T-helper 17 cell (primary cell): Measurements from ENCODE around the gene PLSCR5. TPM values are rescaled to one million over a fixed set of nuclear protein-coding genes. Genes with fewer than 3 reads are reported as not detected.

Experiments used
- ATAC-seq: fragments of 150-1000 bp; cut with Tn5 transposase; 2 replicates; pipeline ENCODE4 v1.10.0; 2021; ENCODE audit warnings: mild to moderate bottlenecking, moderate library complexity
- DNase-seq, 3 donors: peaks; one replicate each; pipeline versions ENCODE4 v3.0.0 to v3.0.0-alpha.2; 2020 to 2021
- H3K9me3 ChIP-seq: one replicate; pipeline ENCODE4 v1.7.0; 2013; ENCODE audit warnings: low read length, mild to moderate bottlenecking; ENCODE audit not compliant: control insufficient read depth, poor library complexity, severe bottlenecking
- H3K27ac Mint-ChIP-seq: one replicate; pipeline ENCODE4 v1.8.0; 2022; ENCODE audit warnings: mild to moderate bottlenecking, moderate library complexity, mixed read lengths
- H3K27me3 Mint-ChIP-seq: one replicate; pipeline ENCODE4 v1.8.0; 2022; ENCODE audit warnings: mixed read lengths
- H3K36me3 Mint-ChIP-seq: one replicate; pipeline ENCODE4 v1.8.0; 2022; ENCODE audit warnings: low read depth, mixed read lengths
- H3K4me1 Mint-ChIP-seq: one replicate; pipeline ENCODE4 v1.8.0; 2022; ENCODE audit warnings: mild to moderate bottlenecking, mixed read lengths
- H3K4me3 Mint-ChIP-seq: one replicate; pipeline ENCODE4 v1.8.0; 2022; ENCODE audit warnings: mild to moderate bottlenecking, moderate library complexity, mixed read lengths
- total RNA-seq, 4 donors: library from RNA in 2 of 4; stranded (reverse) in 2 of 4; gene quantifications; one replicate each; pipeline ENCODE4 v1.2.3 and lab custom pipeline; 2022 to 2026

Gene PLSCR5, protein sequence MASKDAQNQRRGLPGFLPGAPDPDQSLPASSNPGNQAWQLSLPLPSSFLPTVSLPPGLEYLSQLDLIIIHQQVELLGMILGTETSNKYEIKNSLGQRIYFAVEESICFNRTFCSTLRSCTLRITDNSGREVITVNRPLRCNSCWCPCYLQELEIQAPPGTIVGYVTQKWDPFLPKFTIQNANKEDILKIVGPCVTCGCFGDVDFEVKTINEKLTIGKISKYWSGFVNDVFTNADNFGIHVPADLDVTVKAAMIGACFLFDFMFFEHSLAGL
- not detected for total RNA-seq
- 0 reads per million in 2 donors for total RNA-seq (lab: John Stamatoyannopoulos, UW)

DNA sequence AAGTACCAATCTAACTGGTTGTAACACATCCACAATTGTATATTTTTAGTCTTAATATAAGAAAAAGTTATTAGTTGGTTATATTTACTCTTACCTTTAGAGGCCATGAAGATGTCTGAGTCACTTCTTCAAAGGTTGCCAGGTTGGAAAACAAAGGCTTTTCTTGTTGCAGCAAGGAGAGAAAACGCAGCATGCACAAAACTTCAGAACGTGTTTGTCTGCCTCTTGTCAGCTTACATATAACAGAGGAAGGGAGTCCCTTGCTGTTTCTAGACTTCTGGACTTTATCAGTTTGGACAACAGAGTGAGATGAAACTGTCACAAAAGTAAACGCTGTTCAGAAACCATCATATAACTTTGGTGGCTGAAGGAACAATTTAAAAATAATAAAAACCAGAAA, at the start of gene PLSCR5:
Gene PLSCR5, minus strand, starts transcription at position 241 of the 400 bp plus-strand sequence. Its CDS starts 134 bp downstream, at position 107.
- DNase-seq: no peak
- no peaks in the 10 kb centered on the region for H3K36me3 Mint-ChIP-seq
- H3K27ac Mint-ChIP-seq: no peak within 1 kb of the TSS
- no peaks in the 10 kb centered on the region for H3K4me1 Mint-ChIP-seq
- no peak within 1 kb of the TSS for H3K4me3 Mint-ChIP-seq
- H3K9me3 ChIP-seq: no peaks in the 10 kb centered on the region
- no peak for ATAC-seq
- peaks cover 25% of the 10 kb centered on the region for H3K27me3 Mint-ChIP-seq

DNA sequence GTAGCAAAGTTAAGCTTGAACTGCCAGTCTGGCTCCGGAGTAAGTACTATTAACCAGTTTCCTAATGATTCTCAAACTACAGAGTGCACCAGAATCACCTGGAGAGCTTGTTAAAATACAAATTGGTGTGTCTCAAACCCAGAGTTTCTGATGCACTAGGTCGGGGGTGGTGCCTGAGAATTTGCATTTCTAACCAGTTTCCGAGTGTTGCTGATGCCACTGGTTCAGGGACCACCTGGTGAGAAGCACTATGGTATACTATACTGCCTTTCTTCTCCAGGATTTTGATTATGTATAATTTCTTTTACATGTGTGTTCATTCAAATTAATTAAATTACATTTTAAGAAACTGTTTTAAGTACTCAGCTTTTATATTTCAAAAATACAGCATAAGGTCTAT, 48.8 kb upstream of the PLSCR5 start:
- no peaks in the 10 kb centered on the region for H3K36me3 Mint-ChIP-seq
- DNase-seq: no peak
- no peak overlapping the region for H3K4me3 Mint-ChIP-seq
- H3K27me3 Mint-ChIP-seq: peaks cover 18% of the 10 kb centered on the region
- no peak for ATAC-seq
- no peak overlapping the region for H3K27ac Mint-ChIP-seq
- peaks cover 2% of the 10 kb centered on the region for H3K4me1 Mint-ChIP-seq
- H3K9me3 ChIP-seq: peaks cover under 1% of the 10 kb centered on the region

DNA sequence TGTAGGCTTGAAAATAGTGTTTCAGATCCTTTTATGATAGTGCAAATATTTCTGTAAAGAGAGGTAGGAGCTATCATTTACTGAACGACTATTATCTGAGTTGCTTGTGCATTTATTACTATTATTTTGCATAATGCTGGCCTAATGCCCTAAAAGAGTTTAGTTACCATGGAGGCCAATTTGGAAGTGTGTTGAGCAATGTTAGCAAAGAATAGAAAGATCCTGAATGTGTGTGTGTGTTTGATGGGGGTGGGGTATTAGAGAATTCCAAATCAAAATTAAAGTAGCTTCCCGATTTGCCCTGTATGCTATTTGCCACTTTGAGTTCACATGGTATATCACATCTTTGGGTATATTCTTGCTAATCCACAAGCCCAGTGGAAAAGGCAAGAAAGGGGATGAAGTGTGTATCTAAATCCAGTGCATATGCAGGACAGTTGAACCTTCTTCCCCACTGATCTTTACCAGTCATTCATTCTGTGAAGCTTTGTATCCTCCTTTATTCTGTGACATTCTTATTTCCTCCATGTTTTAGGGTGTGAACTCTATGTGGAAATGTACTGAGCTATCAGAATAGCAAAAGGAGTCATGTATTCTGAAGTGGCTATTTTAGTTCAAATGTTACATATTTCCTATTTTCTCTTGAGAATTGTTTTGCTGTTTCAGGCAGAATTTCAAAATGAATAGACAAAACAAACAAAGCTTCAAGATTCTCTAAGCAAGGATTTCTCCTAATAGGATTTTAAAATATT, 45.7 kb upstream of the PLSCR5 start:
- H3K4me3 Mint-ChIP-seq: no peak overlapping the region
- H3K27ac Mint-ChIP-seq: no peak overlapping the region
- H3K36me3 Mint-ChIP-seq: no peaks in the 10 kb centered on the region
- DNase-seq (no peak), ATAC-seq (no peak)
- H3K4me1 Mint-ChIP-seq: peaks cover 2% of the 10 kb centered on the region
- no peaks in the 10 kb centered on the region for H3K9me3 ChIP-seq
- H3K27me3 Mint-ChIP-seq: peaks cover 18% of the 10 kb centered on the region

DNA sequence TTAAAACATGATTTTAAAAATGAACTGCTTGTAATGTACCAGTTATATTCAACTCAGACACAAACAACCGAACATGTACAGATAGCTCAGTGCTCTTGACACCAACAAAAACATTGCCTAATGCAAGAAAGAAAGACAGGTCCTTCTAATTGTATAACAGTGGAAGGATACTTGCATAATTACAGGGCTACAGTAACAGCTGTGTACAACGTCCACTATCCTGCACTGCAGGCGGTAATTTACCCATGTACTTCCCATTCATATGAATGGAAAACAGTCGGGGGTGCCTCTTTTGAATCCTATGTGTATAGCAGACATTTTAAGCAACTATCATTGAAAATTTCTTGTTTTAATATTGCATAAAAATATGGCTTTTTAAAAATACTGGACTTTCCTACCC, 41.1 kb upstream of the PLSCR5 start:
- Mint-ChIP-seq H3K27me3 (peaks cover 15% of the 10 kb centered on the region), H3K27ac (no peak overlapping the region), H3K4me3 (no peak overlapping the region), H3K4me1 (peaks cover 2% of the 10 kb centered on the region), H3K36me3 (no peaks in the 10 kb centered on the region)
- no peaks in the 10 kb centered on the region for H3K9me3 ChIP-seq
- no peak for ATAC-seq
- DNase-seq: no peak

DNA sequence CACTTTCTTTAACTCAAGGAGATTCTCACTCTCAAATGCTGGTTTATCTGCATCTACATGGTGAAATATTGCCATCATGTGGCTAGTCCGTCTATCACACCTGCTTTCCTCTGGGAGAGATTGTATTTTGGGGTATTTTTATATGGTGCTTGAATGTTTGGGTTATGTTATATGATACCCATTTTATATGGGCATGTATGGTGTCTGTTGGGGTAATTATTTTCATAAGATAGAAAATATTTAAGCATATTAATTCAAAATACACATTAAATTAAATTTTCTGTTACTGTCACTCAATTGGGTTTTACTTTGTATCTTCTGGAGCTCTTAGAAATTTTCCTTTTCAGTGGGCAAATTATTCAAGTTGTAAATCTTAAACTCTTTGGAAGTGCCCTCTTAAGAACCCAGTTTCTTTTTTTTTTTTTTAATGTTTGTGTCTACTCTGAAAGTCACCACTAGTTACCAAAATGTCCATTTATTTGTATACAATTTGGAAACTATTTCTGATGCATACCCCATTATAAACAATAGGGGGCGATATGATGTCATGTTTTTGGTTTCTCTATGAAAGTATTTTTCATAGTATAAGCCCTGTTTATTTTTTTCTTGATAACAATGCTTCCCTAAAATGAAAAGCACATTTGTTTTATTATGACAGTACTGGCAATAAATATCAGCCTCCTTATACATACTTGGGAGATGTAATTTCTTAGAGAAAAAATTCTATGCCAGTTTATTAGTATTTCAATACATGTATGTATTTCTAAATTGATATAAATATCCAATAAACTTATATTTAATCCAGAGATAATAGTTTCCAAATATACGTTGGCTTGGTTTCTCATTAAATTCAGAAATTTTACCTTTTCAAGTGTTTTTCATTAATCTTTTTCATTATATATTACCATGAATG, 36.1 kb upstream of the PLSCR5 start:
- H3K4me1 Mint-ChIP-seq: no peaks in the 10 kb centered on the region
- no peak overlapping the region for H3K27ac Mint-ChIP-seq
- no peak overlapping the region for H3K4me3 Mint-ChIP-seq
- DNase-seq (no peak), ATAC-seq (no peak)
- no peaks in the 10 kb centered on the region for H3K36me3 Mint-ChIP-seq
- peaks cover 11% of the 10 kb centered on the region for H3K27me3 Mint-ChIP-seq
- no peaks in the 10 kb centered on the region for H3K9me3 ChIP-seq

DNA sequence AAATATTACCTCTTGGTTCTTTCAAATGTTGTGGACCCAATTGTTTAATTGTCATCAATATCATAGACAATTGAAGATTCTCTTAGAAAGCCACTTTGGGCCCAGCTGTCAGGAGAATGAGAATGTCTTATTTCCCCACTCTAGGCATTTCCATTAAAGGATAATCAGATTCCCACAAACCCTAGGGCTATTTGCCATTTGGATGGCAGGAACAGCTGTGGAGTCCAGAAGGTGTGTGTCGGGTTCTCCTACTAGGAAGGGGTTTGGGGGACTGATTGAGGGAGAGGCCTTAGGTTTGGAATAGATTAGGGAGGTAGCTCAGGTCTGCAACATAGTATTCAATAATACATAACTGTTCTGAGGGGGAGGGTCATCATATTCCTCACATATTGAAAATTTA, 35.2 kb upstream of the PLSCR5 start:
- Mint-ChIP-seq H3K36me3 (no peaks in the 10 kb centered on the region), H3K27me3 (peaks cover 12% of the 10 kb centered on the region), H3K27ac (no peak overlapping the region), H3K4me3 (no peak overlapping the region), H3K4me1 (no peaks in the 10 kb centered on the region)
- ATAC-seq (no peak), DNase-seq (no peak)
- no peaks in the 10 kb centered on the region for H3K9me3 ChIP-seq

DNA sequence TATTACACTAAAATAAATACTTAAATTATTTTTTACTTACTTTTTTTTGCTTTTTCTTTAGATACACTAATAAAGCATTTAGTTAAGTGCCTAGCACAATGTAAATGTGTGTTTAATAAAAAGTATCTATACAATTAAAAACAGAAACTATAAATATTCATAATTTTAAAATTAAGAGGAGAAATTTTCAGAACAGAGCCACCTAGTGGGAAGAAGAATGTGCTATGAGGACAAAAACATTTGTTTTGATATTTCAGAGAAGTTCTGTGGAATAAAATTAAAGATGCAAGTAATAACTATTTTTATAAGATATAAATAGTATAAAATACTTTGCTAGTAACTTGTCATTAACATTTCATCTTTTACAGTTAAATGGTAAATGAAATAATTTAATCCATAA, 33.6 kb upstream of the PLSCR5 start:
- Mint-ChIP-seq H3K4me1 (no peaks in the 10 kb centered on the region), H3K27me3 (peaks cover 8% of the 10 kb centered on the region), H3K4me3 (no peak overlapping the region), H3K27ac (no peak overlapping the region), H3K36me3 (no peaks in the 10 kb centered on the region)
- no peaks in the 10 kb centered on the region for H3K9me3 ChIP-seq
- DNase-seq (no peak), ATAC-seq (no peak)

DNA sequence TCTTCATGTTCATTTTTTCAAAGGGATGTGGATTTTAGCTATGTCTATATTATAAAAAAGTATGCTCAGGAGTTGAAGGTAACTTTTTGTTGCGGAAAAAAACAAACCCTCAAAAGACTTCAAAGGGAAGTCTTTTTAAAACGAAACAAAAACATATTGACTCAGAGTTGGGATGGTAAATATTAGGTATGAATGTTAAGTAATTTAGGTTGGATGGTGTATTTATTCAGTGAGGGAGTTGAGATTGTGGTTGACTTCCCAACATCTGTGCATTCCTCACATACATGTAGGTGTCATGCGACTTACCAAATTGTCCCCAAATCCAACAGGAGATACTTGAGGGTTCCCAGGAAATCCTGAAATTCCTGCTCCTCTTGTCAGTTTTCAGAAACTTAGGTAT, 32.7 kb upstream of the PLSCR5 start:
- H3K27me3 Mint-ChIP-seq: peaks cover 16% of the 10 kb centered on the region

DNA sequence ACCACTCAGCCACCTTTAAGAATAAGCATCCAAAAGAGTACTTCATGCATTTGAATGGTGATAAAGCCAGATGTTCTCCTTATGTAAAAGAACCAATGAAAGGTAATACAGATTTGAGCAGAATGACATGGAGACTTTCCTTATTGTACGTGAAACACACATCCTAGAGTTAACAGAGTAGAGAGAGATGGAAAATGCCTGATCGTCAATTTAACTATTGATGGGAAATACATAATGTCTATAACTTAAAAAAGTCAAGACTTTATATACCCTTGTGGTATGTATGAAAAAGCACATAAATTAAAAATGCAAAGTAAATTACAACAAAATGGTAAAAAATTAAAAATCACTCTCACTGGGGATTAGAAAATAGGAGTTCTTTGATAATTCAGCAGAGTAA, 31.7 kb upstream of the PLSCR5 start:
- H3K36me3 Mint-ChIP-seq: no peaks in the 10 kb centered on the region
- ATAC-seq: no peak
- H3K27me3 Mint-ChIP-seq: peaks cover 16% of the 10 kb centered on the region

More for the DNA sequence above, 32.7 kb upstream of the PLSCR5 start:
- H3K9me3 ChIP-seq: no peaks in the 10 kb centered on the region
- ATAC-seq (no peak), DNase-seq (no peak)
- no peaks in the 10 kb centered on the region for H3K36me3 Mint-ChIP-seq
- no peaks in the 10 kb centered on the region for H3K4me1 Mint-ChIP-seq
- no peak overlapping the region for H3K4me3 Mint-ChIP-seq
- H3K27ac Mint-ChIP-seq: no peak overlapping the region

DNA sequence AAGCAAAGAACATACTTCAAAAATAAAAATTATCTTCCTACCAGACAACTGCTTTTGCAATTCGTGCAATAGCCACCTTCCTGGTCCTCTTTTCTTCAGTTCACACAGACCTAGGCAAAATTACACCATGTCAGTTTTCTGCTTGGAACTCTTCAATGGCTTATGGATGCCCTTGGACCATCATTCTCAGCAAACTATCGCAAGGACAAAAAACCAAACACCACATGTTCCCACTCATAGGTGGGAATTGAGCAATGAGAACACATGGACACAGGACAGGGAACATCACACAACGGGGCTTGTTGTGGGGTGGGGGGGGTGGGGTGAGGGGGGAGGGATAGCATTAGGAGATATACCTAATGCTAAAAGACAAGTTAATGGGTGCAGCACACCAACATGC, 29.2 kb upstream of the PLSCR5 start:
- DNase-seq (no peak), ATAC-seq (no peak)
- H3K4me1 Mint-ChIP-seq: no peaks in the 10 kb centered on the region
- no peaks in the 10 kb centered on the region for H3K36me3 Mint-ChIP-seq
- H3K9me3 ChIP-seq: no peaks in the 10 kb centered on the region
- H3K27ac Mint-ChIP-seq: no peak overlapping the region
- H3K4me3 Mint-ChIP-seq: no peak overlapping the region
- H3K27me3 Mint-ChIP-seq: peaks cover 16% of the 10 kb centered on the region

More for the DNA sequence above, 31.7 kb upstream of the PLSCR5 start:
- no peak for DNase-seq
- Mint-ChIP-seq H3K4me1 (no peaks in the 10 kb centered on the region), H3K4me3 (no peak overlapping the region), H3K27ac (no peak overlapping the region)
- no peaks in the 10 kb centered on the region for H3K9me3 ChIP-seq

DNA sequence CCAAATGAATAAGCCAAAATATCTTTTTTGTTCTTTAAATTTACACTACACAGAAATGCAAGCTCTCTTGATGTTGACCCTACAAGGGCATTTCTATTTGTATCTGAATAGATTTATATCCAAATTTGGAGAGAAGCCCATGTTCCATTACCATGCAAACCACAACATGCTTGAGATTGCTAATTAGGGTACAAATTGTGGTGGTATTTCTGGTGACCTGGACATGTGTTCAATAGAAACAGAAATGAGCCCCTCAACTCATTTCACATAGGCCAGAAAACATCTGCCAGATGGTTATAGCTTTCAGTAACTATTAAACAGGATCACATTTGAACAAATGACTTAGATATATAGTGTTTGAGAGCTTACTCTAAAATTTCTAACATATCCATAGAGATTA, 23.5 kb upstream of the PLSCR5 start:
- ATAC-seq (no peak), DNase-seq (no peak)
- Mint-ChIP-seq H3K4me1 (peaks cover 6% of the 10 kb centered on the region), H3K4me3 (no peak overlapping the region), H3K27me3 (peaks cover 8% of the 10 kb centered on the region), H3K36me3 (no peaks in the 10 kb centered on the region), H3K27ac (no peak overlapping the region)
- no peaks in the 10 kb centered on the region for H3K9me3 ChIP-seq

DNA sequence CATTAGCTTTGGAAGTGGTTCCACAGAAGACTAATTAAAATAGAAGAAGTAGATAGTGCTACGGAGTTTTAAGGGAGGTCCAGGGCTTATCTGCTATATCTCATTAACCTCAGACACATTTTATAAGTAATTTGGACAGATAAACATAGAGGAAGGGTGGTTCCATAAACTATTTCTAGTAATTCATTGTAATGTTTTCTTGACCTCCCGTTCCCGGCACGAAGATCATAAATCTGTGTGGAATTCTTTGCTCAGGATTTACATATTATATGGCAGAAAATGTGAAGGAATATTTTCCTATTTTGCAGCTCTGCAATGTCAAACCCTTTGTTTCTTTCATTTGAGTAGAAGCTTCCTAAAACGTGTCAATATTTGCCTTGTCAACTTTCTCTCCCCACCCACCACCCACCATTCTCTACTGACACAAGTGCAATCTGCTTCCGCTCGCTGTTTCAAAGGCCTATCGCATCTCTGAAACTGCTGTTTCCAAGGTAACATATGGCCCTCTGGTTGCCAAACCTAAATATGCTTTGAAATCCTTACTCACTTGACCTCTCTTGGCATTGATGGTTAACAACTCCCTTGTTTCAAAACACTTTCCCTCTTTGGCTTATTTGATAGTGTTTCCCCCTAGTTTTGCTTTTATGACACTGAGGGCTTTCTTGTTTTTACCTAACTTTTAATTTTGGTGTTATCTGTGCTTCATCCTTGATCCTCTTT, 21.4 kb upstream of the PLSCR5 start:
- peaks cover 6% of the 10 kb centered on the region for H3K4me1 Mint-ChIP-seq
- no peaks in the 10 kb centered on the region for H3K27me3 Mint-ChIP-seq
- H3K4me3 Mint-ChIP-seq: no peak overlapping the region
- ATAC-seq (no peak), DNase-seq (no peak)
- no peaks in the 10 kb centered on the region for H3K36me3 Mint-ChIP-seq
- no peaks in the 10 kb centered on the region for H3K9me3 ChIP-seq
- H3K27ac Mint-ChIP-seq: no peak overlapping the region
